HG03097 (cell line): Measurements from ENCODE around the gene ZNF486.
"Not testable (repeated sequence)": the region's sequence is repeated elsewhere in the genome, so short reads cannot be mapped to it uniquely, and the experiment has no call there.

Experiments
- ATAC-seq: cut with Tn5 transposase; IDR thresholded peaks from one replicate; pipeline ENCODE4 v1.9.1; 2021; ENCODE audit not compliant: unreplicated experiment, low FRiP score

The ZNF486 gene

GRCh38 chr19:20221605-20222004 is 54.6 kb downstream of the ZNF486 start:
- ATAC-seq: not testable (repeated sequence)

- no peak for ATAC-seq
Measured at GRCh38 chr19:20233105-20233504, 66.1 kb downstream of the ZNF486 start.

- no peak for ATAC-seq
Measured at GRCh38 chr19:20235156-20235555, 68.1 kb downstream of the ZNF486 start.

- peak; percentile 59 for ATAC-seq
Measured at GRCh38 chr19:20237773-20238623, 71.0 kb downstream of the ZNF486 start.

GRCh38 chr19:20243629-20244028 is 76.6 kb downstream of the ZNF486 start:
- no peak for ATAC-seq

GRCh38 chr19:20244356-20244755 is 77.3 kb downstream of the ZNF486 start:
- ATAC-seq: no peak

- ATAC-seq: no peak
Measured at GRCh38 chr19:20245309-20245708, 78.3 kb downstream of the ZNF486 start.

- no peak for ATAC-seq
Measured at GRCh38 chr19:20247016-20247683, 80.1 kb downstream of the ZNF486 start.

GRCh38 chr19:20248258-20248657 is 81.2 kb downstream of the ZNF486 start:
- not testable (repeated sequence) for ATAC-seq
